Activated naive CD4-positive, alpha-beta T cell (primary cell): Measurements from ENCODE around the gene GEMIN7.
A peak's percentile ranks its signal among the peaks of the same experiment; 100 is the strongest.

Experiments used
- DNase-seq, 4 experiments: peaks; one replicate each; lab custom pipeline; 2025; lab: John Stamatoyannopoulos, UW

Gene GEMIN7

GRCh38 chr19:45079063-45079910 lies at the start of gene GEMIN7:
Gene GEMIN7 (plus strand): TSS chr19:45079260. CDS start chr19:45090115, 10,855 bp downstream.
- DNase-seq: peak; percentile 55 to 78 (median 60)

GRCh38 chr19:45030825-45031224 lies 48.2 kb upstream of the GEMIN7 start:
- DNase-seq: no peak

- DNase-seq: no peak
These were observed 46.6 kb upstream of the GEMIN7 start for GRCh38 chr19:45032421-45032820.

GRCh38 chr19:45035755-45036154 lies 43.3 kb upstream of the GEMIN7 start:
- DNase-seq: no peak

GRCh38 chr19:45037393-45038169 lies 41.5 kb upstream of the GEMIN7 start:
- DNase-seq: peak in 1 of 4 experiments; percentile 17

- DNase-seq: peak; percentile 54 to 84 (median 74)
These were observed 39.8 kb upstream of the GEMIN7 start, which contains the start of gene CLASRP for GRCh38 chr19:45038931-45039893. Gene CLASRP (plus strand): TSS chr19:45039045. CDS start chr19:45040213, 1,168 bp downstream.

- no peak for DNase-seq
These were observed 38.8 kb upstream of the GEMIN7 start for GRCh38 chr19:45040059-45040771.

GRCh38 chr19:45041125-45041524 lies 37.9 kb upstream of the GEMIN7 start:
- no peak for DNase-seq

GRCh38 chr19:45045671-45046353 lies 33.2 kb upstream of the GEMIN7 start:
- DNase-seq: no peak

GRCh38 chr19:45046355-45046754 lies 32.7 kb upstream of the GEMIN7 start:
- no peak for DNase-seq

- DNase-seq: no peak
These were observed 31.8 kb upstream of the GEMIN7 start for GRCh38 chr19:45047188-45047797.

GRCh38 chr19:45049073-45049736 lies 29.9 kb upstream of the GEMIN7 start:
- no peak for DNase-seq

- DNase-seq: no peak
These were observed 29.0 kb upstream of the GEMIN7 start for GRCh38 chr19:45050036-45050435.

- no peak for DNase-seq
These were observed 27.0 kb upstream of the GEMIN7 start for GRCh38 chr19:45051929-45052579.

- no peak for DNase-seq
These were observed 22.2 kb upstream of the GEMIN7 start for GRCh38 chr19:45056831-45057230.

- DNase-seq: no peak
These were observed 21.6 kb upstream of the GEMIN7 start for GRCh38 chr19:45057444-45057843.

GRCh38 chr19:45058622-45059159 lies 20.4 kb upstream of the GEMIN7 start:
- no peak for DNase-seq

- DNase-seq: peak; percentile 53 to 77 (median 72)
These were observed 19.6 kb upstream of the GEMIN7 start for GRCh38 chr19:45059258-45059965.
